ENCODE measurements around the gene LY6G6D. TPM values are rescaled to one million over a fixed set of nuclear protein-coding genes. Genes with fewer than 3 reads are reported as not detected.

The LY6G6D gene
- total and polyA plus RNA-seq, 2 experiments from 2014 or later = 3.0 TPM; not detected in 1

- peaks cover 6% of the 10 kb centered on the region for H3K4me1 ChIP-seq (ENCODE audit: insufficient read depth)
- no peaks in the 10 kb centered on the region for H3K36me3 ChIP-seq (replicated peaks; ENCODE audit: insufficient read depth, low read depth)
- no peak overlapping the region for H3K4me3 ChIP-seq
- H2AFZ ChIP-seq = no peak overlapping the region
- DNase-seq (ENCODE audit: low spot score) = no peak
- H3K79me2 ChIP-seq = peaks cover 16% of the 10 kb centered on the region
- H3K27ac ChIP-seq = no peak overlapping the region
- H3K4me2 ChIP-seq = no peak overlapping the region
- H3K9me2 ChIP-seq (replicated peaks; ENCODE audit: insufficient read depth) = no peaks in the 10 kb centered on the region
- WGBS (ENCODE audit: low lambda C conversion rate, missing lambda C conversion rate) = 95% methylated on average over 6 of the region's 6 CpGs
- H4K20me1 ChIP-seq (ENCODE audit: insufficient read depth, poor library complexity, severe bottlenecking) = peaks cover 5% of the 10 kb centered on the region
- no peaks in the 10 kb centered on the region for H3K27me3 ChIP-seq
- TF ChIP-seq EZH2phosphoT487 (IDR thresholded peaks at IDR 0.05; ENCODE audit: low read depth, severe bottlenecking, unreplicated experiment) (no peak), EZH2 (IDR thresholded peaks at IDR 0.05; ENCODE audit: borderline replicate concordance) (no peak), CTCF (IDR thresholded peaks at IDR 0.05; ENCODE audit: poor library complexity) (no peak)
- no peaks in the 10 kb centered on the region for H3K9me3 ChIP-seq (ENCODE audit: low read depth)
Measured at GRCh38 chr6:31693535-31693934, 21.6 kb upstream of the LY6G6D start.

GRCh38 chr6:31697555-31697954, 17.6 kb upstream of the LY6G6D start:
- DNase-seq (ENCODE audit: low spot score) = no peak
- no peak for TF ChIP-seq EZH2phosphoT487 (IDR thresholded peaks at IDR 0.05; ENCODE audit: low read depth, severe bottlenecking, unreplicated experiment)
- TF ChIP-seq EZH2 (IDR thresholded peaks at IDR 0.05; ENCODE audit: borderline replicate concordance) = no peak
- no peak for TF ChIP-seq CTCF (IDR thresholded peaks at IDR 0.05; ENCODE audit: poor library complexity)
- Histone ChIP-seq H3K27me3 (no peaks in the 10 kb centered on the region), H4K20me1 (ENCODE audit: insufficient read depth, poor library complexity, severe bottlenecking) (peaks cover 5% of the 10 kb centered on the region), H3K4me2 (no peak overlapping the region), H3K9me3 (ENCODE audit: low read depth) (no peaks in the 10 kb centered on the region), H3K4me1 (ENCODE audit: insufficient read depth) (peaks cover 21% of the 10 kb centered on the region), H3K4me3 (no peak overlapping the region), H3K79me2 (peaks cover 54% of the 10 kb centered on the region), H3K36me3 (replicated peaks; ENCODE audit: insufficient read depth, low read depth) (no peaks in the 10 kb centered on the region), H3K9me2 (replicated peaks; ENCODE audit: insufficient read depth) (no peaks in the 10 kb centered on the region), H2AFZ (no peak overlapping the region), H3K27ac (no peak overlapping the region)
- WGBS (ENCODE audit: low lambda C conversion rate, missing lambda C conversion rate) = 65% methylated on average over 3 of the region's 3 CpGs

GRCh38 chr6:31700740-31701401, 14.3 kb upstream of the LY6G6D start:
- TF ChIP-seq CTCF (IDR thresholded peaks at IDR 0.05; ENCODE audit: poor library complexity) (no peak), EZH2phosphoT487 (IDR thresholded peaks at IDR 0.05; ENCODE audit: low read depth, severe bottlenecking, unreplicated experiment) (no peak), EZH2 (IDR thresholded peaks at IDR 0.05; ENCODE audit: borderline replicate concordance) (no peak)
- Histone ChIP-seq H3K9me3 (ENCODE audit: low read depth) (no peaks in the 10 kb centered on the region), H3K9me2 (replicated peaks; ENCODE audit: insufficient read depth) (no peaks in the 10 kb centered on the region), H3K79me2 (peaks cover 56% of the 10 kb centered on the region), H3K36me3 (replicated peaks; ENCODE audit: insufficient read depth, low read depth) (no peaks in the 10 kb centered on the region), H3K27me3 (no peaks in the 10 kb centered on the region), H3K4me1 (ENCODE audit: insufficient read depth) (peaks cover 26% of the 10 kb centered on the region), H2AFZ (no peak overlapping the region), H3K27ac (peak overlapping the region; percentile 96), H3K4me2 (peak overlapping the region; percentile 97), H4K20me1 (ENCODE audit: insufficient read depth, poor library complexity, severe bottlenecking) (peaks cover 5% of the 10 kb centered on the region), H3K4me3 (peak overlapping the region; percentile 7)
- DNase-seq (ENCODE audit: low spot score) = no peak
- WGBS (ENCODE audit: low lambda C conversion rate, missing lambda C conversion rate) = 65% methylated on average over 5 of the region's 5 CpGs
